ENCODE measurements around the gene LAMB4.

Gene LAMB4

GRCh38 chr7:108102671-108103312 is 27.4 kb downstream of the LAMB4 start:
- H3K9me3 ChIP-seq (ENCODE audit: control insufficient read depth, insufficient read depth, low read length) = no peaks in the 10 kb centered on the region
- H3K4me1 ChIP-seq (ENCODE audit: control insufficient read depth, low read length) = no peaks in the 10 kb centered on the region
- H3K4me3 ChIP-seq (ENCODE audit: low read length) = no peak overlapping the region
- H3F3A ChIP-seq (ENCODE audit: control insufficient read depth, insufficient read depth) = no peaks in the 10 kb centered on the region
- H3K27me3 ChIP-seq (ENCODE audit: control insufficient read depth, low read length) = peaks cover 15% of the 10 kb centered on the region; the same call in 1 of the 2 replicates
- H3K36me3 ChIP-seq (ENCODE audit: control insufficient read depth, low read length) = no peaks in the 10 kb centered on the region
- H3K27ac ChIP-seq (ENCODE audit: low read depth, low read length) = no peak overlapping the region
- H3K9me2 ChIP-seq (replicated peaks; ENCODE audit: control insufficient read depth, low read length) = no peaks in the 10 kb centered on the region
- H3K4me2 ChIP-seq (ENCODE audit: low read length) = no peak overlapping the region
- no peak for TF ChIP-seq CTCF (IDR thresholded peaks at IDR 0.05; ENCODE audit: low read depth, low read length, poor library complexity, severe bottlenecking)
- no peak for TF ChIP-seq EZH2phosphoT487 (IDR thresholded peaks at IDR 0.05; ENCODE audit: borderline replicate concordance, low read length)
- H4K20me1 ChIP-seq (ENCODE audit: control insufficient read depth, insufficient read depth, low read depth, low read length) = no peaks in the 10 kb centered on the region
- H3K79me2 ChIP-seq (ENCODE audit: control insufficient read depth, low read length) = no peaks in the 10 kb centered on the region

GRCh38 chr7:108101759-108102158 is 28.4 kb downstream of the LAMB4 start:
- Histone ChIP-seq H3F3A (ENCODE audit: control insufficient read depth, insufficient read depth) (no peaks in the 10 kb centered on the region), H3K79me2 (ENCODE audit: control insufficient read depth, low read length) (no peaks in the 10 kb centered on the region), H3K4me2 (ENCODE audit: low read length) (no peak overlapping the region), H3K27ac (ENCODE audit: low read depth, low read length) (no peak overlapping the region), H3K9me3 (ENCODE audit: control insufficient read depth, insufficient read depth, low read length) (no peaks in the 10 kb centered on the region), H3K27me3 (ENCODE audit: control insufficient read depth, low read length) (peaks cover 11% of the 10 kb centered on the region; the same call in 1 of the 2 replicates), H3K4me1 (ENCODE audit: control insufficient read depth, low read length) (no peaks in the 10 kb centered on the region), H3K9me2 (replicated peaks; ENCODE audit: control insufficient read depth, low read length) (no peaks in the 10 kb centered on the region), H3K36me3 (ENCODE audit: control insufficient read depth, low read length) (no peaks in the 10 kb centered on the region), H4K20me1 (ENCODE audit: control insufficient read depth, insufficient read depth, low read depth, low read length) (no peaks in the 10 kb centered on the region), H3K4me3 (ENCODE audit: low read length) (no peak overlapping the region)
- TF ChIP-seq EZH2phosphoT487 (IDR thresholded peaks at IDR 0.05; ENCODE audit: borderline replicate concordance, low read length) (no peak), CTCF (IDR thresholded peaks at IDR 0.05; ENCODE audit: low read depth, low read length, poor library complexity, severe bottlenecking) (no peak)

GRCh38 chr7:108099713-108100112 is 30.4 kb downstream of the LAMB4 start:
- H4K20me1 ChIP-seq (ENCODE audit: control insufficient read depth, insufficient read depth, low read depth, low read length) = no peaks in the 10 kb centered on the region
- H3F3A ChIP-seq (ENCODE audit: control insufficient read depth, insufficient read depth) = no peaks in the 10 kb centered on the region
- no peak overlapping the region for H3K27ac ChIP-seq (ENCODE audit: low read depth, low read length)
- no peaks in the 10 kb centered on the region for H3K36me3 ChIP-seq (ENCODE audit: control insufficient read depth, low read length)
- H3K4me3 ChIP-seq (ENCODE audit: low read length) = no peak overlapping the region
- peaks cover 15% of the 10 kb centered on the region for H3K27me3 ChIP-seq (ENCODE audit: control insufficient read depth, low read length)
- no peak overlapping the region for H3K4me2 ChIP-seq (ENCODE audit: low read length)
- H3K9me2 ChIP-seq (replicated peaks; ENCODE audit: control insufficient read depth, low read length) = no peaks in the 10 kb centered on the region
- peaks cover 9% of the 10 kb centered on the region for H3K4me1 ChIP-seq (ENCODE audit: control insufficient read depth, low read length)
- no peaks in the 10 kb centered on the region for H3K9me3 ChIP-seq (ENCODE audit: control insufficient read depth, insufficient read depth, low read length)
- no peak for TF ChIP-seq EZH2phosphoT487 (IDR thresholded peaks at IDR 0.05; ENCODE audit: borderline replicate concordance, low read length)
- TF ChIP-seq CTCF (IDR thresholded peaks at IDR 0.05; ENCODE audit: low read depth, low read length, poor library complexity, severe bottlenecking) = no peak
- H3K79me2 ChIP-seq (ENCODE audit: control insufficient read depth, low read length) = no peaks in the 10 kb centered on the region
